Cardiac muscle cell (in vitro differentiated cells and primary cell): ENCODE data around the gene TCTN1. TPM values are rescaled to one million over a fixed set of nuclear protein-coding genes. Genes with fewer than 3 reads are reported as not detected.

ENCODE experiments used
- DNase-seq, 2 donors: peaks; one replicate each; pipeline versions ENCODE4 v3.0.0 to v3.0.0-alpha.2; 2010 to 2017; ENCODE audit warnings: low read depth in 1 of 2, low spot score in 1 of 2
- H3K27ac ChIP-seq: fragments of 200-600 bp; sonication (generic); 2 replicates; pipeline ENCODE4 v1.5.1; 2016
- H3K27me3 ChIP-seq: fragments of 200-600 bp; sonication (generic); 2 replicates; pipeline ENCODE4 v1.6.0; 2016; ENCODE audit warnings: control low read depth
- H3K36me3 ChIP-seq: fragments of 200-600 bp; sonication (generic); 2 replicates; pipeline ENCODE4 v1.5.1; 2016; ENCODE audit warnings: control low read depth
- H3K4me1 ChIP-seq: fragments of 200-600 bp; sonication (generic); 2 replicates; pipeline ENCODE4 v1.8.1; 2017; ENCODE audit warnings: low read depth, mild to moderate bottlenecking, mixed run types
- H3K4me3 ChIP-seq: fragments of 200-600 bp; sonication (generic); 2 replicates; pipeline ENCODE4 v1.5.1; 2016; ENCODE audit warnings: mild to moderate bottlenecking
- H3K9me3 ChIP-seq: fragments of 200-600 bp; sonication (generic); 2 replicates; pipeline ENCODE4 v1.5.1; 2017; ENCODE audit warnings: low read depth, mild to moderate bottlenecking, control low read depth
- polyA plus RNA-seq: library from polyadenylated mRNA; unstranded; fragments of >200 nt; fragmentation: Nextera tagmentation; extraction: Ambion mirVana; gene quantifications from 2 replicates; pipeline ENCODE4 v1.2.1, GENCODE V29; 2016
- total RNA-seq: library from RNA; depleted of rRNA; stranded (reverse); fragments of >200 nt; gene quantifications from 2 replicates; pipeline ENCODE4 v1.2.3, GENCODE V29; 2016
- TF ChIP-seq, protein P1 (sequence below): IDR thresholded peaks from 2 replicates; pipeline ENCODE4 v1.5.1; 2012; ENCODE audit warnings: low read depth, mild to moderate bottlenecking, low read length

TCTN1 gene
- total and polyA plus RNA-seq, 2 experiments from 2014 or later, result 49.1 to 54.1 TPM

DNA sequence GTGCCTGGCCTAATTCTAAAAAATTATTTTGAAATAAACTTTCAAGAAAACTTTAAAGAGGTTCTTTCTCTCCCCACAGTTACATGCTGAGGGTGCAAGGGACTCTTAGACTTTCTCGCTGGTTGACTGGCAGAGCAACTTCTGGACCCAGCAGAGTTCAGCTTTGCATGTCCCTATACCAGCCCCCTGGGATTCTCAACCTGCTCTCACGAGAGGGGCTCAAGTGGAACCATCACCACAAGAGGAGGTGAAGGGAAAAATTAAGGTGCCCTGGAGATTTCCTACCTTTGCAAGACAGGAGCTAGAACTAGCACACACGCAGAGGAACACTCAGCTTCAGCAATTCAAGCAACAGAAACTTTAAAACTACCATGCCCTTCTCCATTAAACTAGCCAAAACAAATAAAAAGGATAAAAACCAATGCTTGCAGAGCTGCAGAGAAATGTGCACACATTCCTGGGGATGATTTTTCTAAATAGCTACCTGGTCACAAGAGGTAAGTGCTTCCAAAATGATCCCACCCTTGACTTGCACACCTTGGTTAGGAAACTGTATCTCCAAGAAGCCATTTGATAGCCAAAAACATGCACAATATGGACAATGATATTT is 72.5 kb downstream of the TCTN1 start:
- no peak for DNase-seq
- Histone ChIP-seq H3K27me3 (peaks cover 10% of the 10 kb centered on the region), H3K36me3 (no peaks in the 10 kb centered on the region), H3K4me1 (peaks cover 5% of the 10 kb centered on the region), H3K27ac (no peak overlapping the region), H3K4me3 (no peak overlapping the region), H3K9me3 (no peaks in the 10 kb centered on the region)
- TF ChIP-seq, protein P1, sequence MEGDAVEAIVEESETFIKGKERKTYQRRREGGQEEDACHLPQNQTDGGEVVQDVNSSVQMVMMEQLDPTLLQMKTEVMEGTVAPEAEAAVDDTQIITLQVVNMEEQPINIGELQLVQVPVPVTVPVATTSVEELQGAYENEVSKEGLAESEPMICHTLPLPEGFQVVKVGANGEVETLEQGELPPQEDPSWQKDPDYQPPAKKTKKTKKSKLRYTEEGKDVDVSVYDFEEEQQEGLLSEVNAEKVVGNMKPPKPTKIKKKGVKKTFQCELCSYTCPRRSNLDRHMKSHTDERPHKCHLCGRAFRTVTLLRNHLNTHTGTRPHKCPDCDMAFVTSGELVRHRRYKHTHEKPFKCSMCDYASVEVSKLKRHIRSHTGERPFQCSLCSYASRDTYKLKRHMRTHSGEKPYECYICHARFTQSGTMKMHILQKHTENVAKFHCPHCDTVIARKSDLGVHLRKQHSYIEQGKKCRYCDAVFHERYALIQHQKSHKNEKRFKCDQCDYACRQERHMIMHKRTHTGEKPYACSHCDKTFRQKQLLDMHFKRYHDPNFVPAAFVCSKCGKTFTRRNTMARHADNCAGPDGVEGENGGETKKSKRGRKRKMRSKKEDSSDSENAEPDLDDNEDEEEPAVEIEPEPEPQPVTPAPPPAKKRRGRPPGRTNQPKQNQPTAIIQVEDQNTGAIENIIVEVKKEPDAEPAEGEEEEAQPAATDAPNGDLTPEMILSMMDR, result no peak

DNA sequence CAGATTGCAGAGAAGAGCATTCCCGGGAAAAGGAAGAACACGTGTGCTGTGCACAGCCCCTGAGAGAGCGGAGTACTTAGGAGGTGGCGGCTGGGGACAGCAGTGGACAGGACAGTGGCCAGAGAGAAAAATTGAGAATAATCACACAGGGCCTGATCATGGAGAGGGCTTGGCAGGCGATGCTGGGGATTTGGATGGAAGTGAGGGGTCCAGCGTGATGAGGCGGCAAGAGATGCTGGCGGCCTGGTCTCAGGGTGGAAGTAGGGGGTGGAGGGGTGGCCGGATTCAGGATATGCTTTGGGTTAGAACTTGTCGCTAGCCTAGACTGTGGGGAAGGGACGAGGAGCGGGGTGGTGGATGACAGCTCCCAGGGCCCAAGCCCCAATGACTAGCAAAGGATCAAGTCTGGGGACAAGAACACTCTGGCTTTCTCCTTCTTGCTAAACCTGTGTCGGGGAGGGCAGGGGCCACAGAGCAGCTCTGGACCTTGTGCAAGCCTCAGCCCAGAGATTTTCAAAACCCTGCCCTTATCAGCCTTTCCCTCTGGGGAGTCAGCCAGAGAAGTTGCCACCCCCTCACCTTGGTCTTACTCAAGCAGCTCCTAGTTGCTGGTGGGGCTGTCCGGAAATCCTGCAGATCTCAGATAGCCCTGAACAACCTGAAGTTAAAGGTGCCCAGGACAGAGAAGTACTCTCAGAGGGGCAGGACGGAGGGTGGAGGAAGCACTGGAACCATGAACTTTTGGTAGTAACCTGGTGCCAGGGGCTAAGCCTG is 73.7 kb downstream of the TCTN1 start:
- TF ChIP-seq, protein P1, result no peak
- Histone ChIP-seq H3K4me3 (no peak overlapping the region), H3K9me3 (no peaks in the 10 kb centered on the region), H3K36me3 (no peaks in the 10 kb centered on the region), H3K27ac (no peak overlapping the region), H3K4me1 (peaks cover 5% of the 10 kb centered on the region), H3K27me3 (peaks cover 10% of the 10 kb centered on the region)
- peak in 1 of 2 donors; percentile 32 for DNase-seq

DNA sequence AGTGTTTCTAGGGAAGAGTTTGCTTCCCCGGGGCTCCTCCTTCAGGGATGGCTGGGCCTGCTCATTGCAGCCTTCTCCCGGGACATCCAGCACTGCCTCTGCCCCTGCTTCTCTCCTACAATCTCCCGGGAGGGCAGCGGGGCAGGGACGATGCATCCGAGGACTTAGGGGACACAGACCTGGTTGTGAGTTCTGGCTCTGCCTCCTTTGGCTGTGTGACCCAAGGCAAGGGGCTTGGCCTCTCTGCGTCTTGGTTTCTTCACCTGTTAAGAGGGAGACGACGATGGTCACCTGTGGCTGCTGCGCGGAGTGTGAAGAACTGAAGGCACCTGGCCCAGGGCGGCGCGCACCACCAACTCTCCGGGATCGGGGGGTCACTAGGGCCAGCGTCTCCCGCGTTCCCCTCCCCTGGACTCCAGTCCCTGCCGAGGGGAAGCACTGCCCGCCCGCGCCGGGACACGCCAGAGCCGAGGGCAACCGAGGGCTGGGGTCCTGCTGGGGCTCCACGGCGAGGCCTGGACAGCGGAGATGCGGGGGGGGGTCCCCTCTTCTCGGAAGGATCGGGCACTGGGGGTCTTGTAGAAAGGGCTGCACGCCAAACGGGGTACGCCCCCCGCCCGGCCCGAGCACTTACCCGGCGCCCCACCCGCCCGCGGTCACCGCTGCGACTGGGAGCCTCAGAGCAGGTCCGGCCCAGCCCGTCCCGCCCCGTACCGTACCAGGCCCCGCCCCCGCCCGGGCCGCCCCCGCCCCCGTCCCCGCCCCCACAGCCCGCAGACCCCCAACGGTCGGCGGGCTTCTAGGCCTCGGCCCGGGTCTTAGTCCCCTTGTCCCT is 74.7 kb downstream of the TCTN1 start, which contains the start of gene HVCN1:
Gene HVCN1, minus strand, starts transcription at position 670 of the 835 bp plus-strand sequence. CDS start 5,870 bp downstream, outside the sequence.
- Histone ChIP-seq H3K4me3 (peak within 1 kb of the TSS; percentile 46), H3K27ac (no peak within 1 kb of the TSS), H3K4me1 (peaks cover 5% of the 10 kb centered on the region), H3K27me3 (peaks cover 10% of the 10 kb centered on the region), H3K9me3 (no peaks in the 10 kb centered on the region), H3K36me3 (no peaks in the 10 kb centered on the region)
- peak; percentile 21 to 54 for DNase-seq
- TF ChIP-seq, protein P1, result no peak

GRCh38 chr12:110689281-110690126 is 75.6 kb downstream of the TCTN1 start:
- Histone ChIP-seq H3K4me1 (peaks cover 9% of the 10 kb centered on the region), H3K27me3 (peaks cover 10% of the 10 kb centered on the region), H3K9me3 (no peaks in the 10 kb centered on the region), H3K36me3 (no peaks in the 10 kb centered on the region), H3K27ac (no peak overlapping the region), H3K4me3 (peak overlapping the region; percentile 46)
- TF ChIP-seq, protein P1, result no peak
- peak in 1 of 2 donors; percentile 56 for DNase-seq

- Histone ChIP-seq H3K9me3 (no peaks in the 10 kb centered on the region), H3K4me3 (no peak overlapping the region), H3K36me3 (no peaks in the 10 kb centered on the region), H3K27me3 (peaks cover 10% of the 10 kb centered on the region), H3K4me1 (peaks cover 10% of the 10 kb centered on the region), H3K27ac (no peak overlapping the region)
- TF ChIP-seq, protein P1, result no peak
- no peak for DNase-seq
Measured at GRCh38 chr12:110690127-110690430, 76.2 kb downstream of the TCTN1 start.
